GM19372 (cell line): ENCODE data around the gene ASIP.

Experiments used
- ATAC-seq: cut with Tn5 transposase; IDR thresholded peaks from one replicate; pipeline ENCODE4 v1.9.1; 2021; ENCODE audit warnings: mild to moderate bottlenecking, low read depth, moderate library complexity; ENCODE audit not compliant: unreplicated experiment

ASIP gene

DNA sequence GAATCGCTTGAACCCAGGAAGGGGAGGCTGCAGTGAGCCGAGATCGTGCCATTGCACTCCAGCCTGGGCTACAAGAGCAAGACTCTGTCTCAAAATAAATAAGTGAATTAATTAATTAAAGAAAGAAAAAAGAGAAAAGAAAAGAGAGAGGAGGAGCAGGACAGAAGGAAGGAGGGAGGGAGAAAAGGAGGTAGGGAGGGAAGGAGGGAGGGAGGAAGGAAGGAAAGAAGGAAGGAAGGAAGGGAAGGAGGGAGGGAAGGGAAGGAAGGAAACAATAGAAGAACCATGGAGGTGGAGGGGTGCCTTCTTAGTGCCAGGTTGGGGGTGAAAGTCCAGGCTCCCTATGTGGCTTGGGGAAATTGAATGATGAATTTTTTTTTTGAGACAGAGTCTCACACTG lies 68.5 kb downstream of the ASIP start:
- no peak for ATAC-seq

- ATAC-seq = no peak
These were observed 69.4 kb downstream of the ASIP start for GRCh38 chr20:34310481-34311117.

DNA sequence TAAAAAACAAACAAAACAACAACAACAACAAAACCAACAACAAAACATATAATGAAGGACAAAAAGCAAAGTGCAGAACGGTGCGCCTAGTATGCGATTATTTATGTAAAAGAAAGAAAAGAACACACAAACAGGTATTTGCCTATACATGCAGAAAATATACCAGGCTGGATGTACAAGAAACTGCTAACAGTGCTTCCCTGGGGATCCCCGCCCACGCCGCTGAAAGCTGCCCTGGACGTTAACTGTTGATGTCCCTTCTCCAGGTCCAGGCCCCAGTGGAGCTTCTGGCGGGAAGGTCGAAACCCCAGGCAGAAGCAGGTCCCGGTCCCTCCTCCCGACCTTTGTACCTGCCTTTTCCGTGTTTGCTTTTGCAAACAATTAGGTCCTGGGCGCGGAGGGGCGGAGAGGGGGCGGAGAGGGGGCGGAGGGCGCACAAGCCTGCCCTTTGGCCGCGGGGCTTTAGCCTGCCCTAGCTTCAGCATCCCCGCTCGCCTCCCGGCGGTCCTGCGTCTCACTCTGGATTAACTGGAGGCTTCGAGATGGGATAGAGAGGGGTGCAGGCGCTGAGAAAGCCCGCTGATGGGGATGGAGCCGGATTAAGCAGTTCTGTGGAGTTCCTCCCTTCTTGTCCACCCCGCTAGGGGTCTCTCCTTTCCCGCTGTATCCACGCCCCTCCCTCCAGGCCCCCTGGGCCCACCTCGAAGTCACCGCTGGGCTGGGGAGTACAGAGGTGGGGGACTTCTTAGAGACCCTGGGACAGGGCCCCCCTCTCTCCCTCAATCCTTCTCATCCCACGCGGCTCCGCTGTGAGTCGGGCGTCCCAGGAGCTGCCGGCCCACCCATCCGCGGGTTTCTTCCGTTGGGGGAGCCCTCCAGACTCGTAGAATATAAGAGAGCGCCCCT lies 70.1 kb downstream of the ASIP start:
- no peak for ATAC-seq

- ATAC-seq = no peak
These were observed 70.8 kb downstream of the ASIP start for GRCh38 chr20:34312024-34312460.

- ATAC-seq = no peak
These were observed 71.5 kb downstream of the ASIP start for GRCh38 chr20:34312544-34313217.

GRCh38 chr20:34315236-34315635 lies 74.0 kb downstream of the ASIP start:
- ATAC-seq = no peak

- ATAC-seq = no peak
These were observed 75.1 kb downstream of the ASIP start for GRCh38 chr20:34316196-34316814.
